Coronary artery (tissue), 2 donors: Measurements from ENCODE around the gene APOF.
"Not testable (repeated sequence)": the region's sequence is repeated elsewhere in the genome, so short reads cannot be mapped to it uniquely, and the experiment has no call there.

Experiments used
- DNase-seq: peaks from one replicate; pipeline ENCODE4 v3.0.0-alpha.2; 2017; ENCODE audit warnings: low spot score
- H3K27ac ChIP-seq, 2 donors: fragments of 200-600 bp; sonication (generic); one replicate each; pipeline ENCODE4 v1.5.1; 2016 to 2019
- H3K4me3 ChIP-seq: fragments of 200-600 bp; sonication (generic); 2 replicates; pipeline ENCODE4 v1.5.1; 2016; ENCODE audit warnings: mild to moderate bottlenecking, moderate library complexity
- TF ChIP-seq, protein P1 (sequence below): fragments of 200-600 bp; sonication (generic); IDR thresholded peaks from one replicate; pipeline ENCODE4 v1.5.1; 2019; ENCODE audit warnings: antibody characterized with exemption

APOF gene

GRCh38 chr12:56361487-56362129 is 1.0 kb downstream of the APOF start:
- no peak overlapping the region for H3K27ac ChIP-seq
- no peak overlapping the region for H3K4me3 ChIP-seq
- no peak for DNase-seq
- TF ChIP-seq, protein P1, sequence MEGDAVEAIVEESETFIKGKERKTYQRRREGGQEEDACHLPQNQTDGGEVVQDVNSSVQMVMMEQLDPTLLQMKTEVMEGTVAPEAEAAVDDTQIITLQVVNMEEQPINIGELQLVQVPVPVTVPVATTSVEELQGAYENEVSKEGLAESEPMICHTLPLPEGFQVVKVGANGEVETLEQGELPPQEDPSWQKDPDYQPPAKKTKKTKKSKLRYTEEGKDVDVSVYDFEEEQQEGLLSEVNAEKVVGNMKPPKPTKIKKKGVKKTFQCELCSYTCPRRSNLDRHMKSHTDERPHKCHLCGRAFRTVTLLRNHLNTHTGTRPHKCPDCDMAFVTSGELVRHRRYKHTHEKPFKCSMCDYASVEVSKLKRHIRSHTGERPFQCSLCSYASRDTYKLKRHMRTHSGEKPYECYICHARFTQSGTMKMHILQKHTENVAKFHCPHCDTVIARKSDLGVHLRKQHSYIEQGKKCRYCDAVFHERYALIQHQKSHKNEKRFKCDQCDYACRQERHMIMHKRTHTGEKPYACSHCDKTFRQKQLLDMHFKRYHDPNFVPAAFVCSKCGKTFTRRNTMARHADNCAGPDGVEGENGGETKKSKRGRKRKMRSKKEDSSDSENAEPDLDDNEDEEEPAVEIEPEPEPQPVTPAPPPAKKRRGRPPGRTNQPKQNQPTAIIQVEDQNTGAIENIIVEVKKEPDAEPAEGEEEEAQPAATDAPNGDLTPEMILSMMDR, result no peak

- DNase-seq, result peak; percentile 100
- TF ChIP-seq, protein P1, result no peak
Measured at GRCh38 chr12:56359851-56360767, 2.5 kb downstream of the APOF start, which contains the start of gene STAT2. Gene STAT2, minus strand, starts transcription at chr12:56360107. Its CDS starts 3,536 bp downstream, at chr12:56356571.

GRCh38 chr12:56358836-56359532 is 3.7 kb downstream of the APOF start:
- DNase-seq, result no peak
- Histone ChIP-seq H3K27ac (peak overlapping the region; percentile 94 to 95), H3K4me3 (peak overlapping the region; percentile 78)
- TF ChIP-seq, protein P1, result no peak

More at GRCh38 chr12:56359851-56360767, 2.5 kb downstream of the APOF start, which contains the start of gene STAT2:
- peak within 1 kb of the TSS; percentile 78 for H3K4me3 ChIP-seq
- H3K27ac ChIP-seq, result peak within 1 kb of the TSS; percentile 94 to 96

DNA sequence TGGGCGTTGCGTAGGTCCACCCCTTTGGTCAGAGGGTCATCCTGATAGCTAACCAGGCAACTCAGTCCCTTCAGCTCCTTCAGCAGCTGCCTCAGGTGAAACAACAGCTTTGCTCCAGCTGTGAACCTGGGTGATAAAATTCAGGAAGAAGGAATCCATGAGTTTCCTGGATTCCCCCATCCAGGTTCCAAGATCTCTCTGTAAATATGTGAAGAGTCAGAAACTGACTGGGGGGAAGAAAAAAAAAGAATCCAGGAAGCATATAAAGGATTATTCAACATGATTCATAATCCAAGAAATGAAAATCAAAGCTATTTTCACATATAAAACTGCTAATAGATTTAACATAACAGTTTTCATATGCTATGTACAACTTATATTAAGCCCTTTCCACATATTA is 11.3 kb downstream of the APOF start:
- no peak overlapping the region for H3K27ac ChIP-seq
- TF ChIP-seq, protein P1, result no peak
- DNase-seq, result no peak
- H3K4me3 ChIP-seq, result no peak overlapping the region

DNA sequence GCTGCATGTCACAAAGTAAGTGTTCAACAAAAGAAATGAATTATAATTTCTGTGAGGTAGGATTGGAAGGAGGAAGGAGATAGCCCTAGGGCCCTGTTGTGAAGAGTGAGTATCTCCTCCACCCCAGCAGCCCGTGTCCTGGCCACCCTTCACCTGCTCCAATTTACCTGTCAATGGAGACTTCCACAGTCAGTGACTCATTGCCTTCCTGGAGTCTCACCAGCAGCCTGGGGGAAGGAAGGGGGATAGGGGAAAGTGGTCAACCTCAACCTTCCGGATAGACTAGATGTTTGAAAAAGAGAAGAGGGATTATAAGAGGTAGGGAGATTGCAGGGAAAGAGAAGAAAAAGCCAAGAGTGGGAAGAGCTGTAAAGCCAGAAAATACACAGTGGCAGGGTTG is 12.0 kb downstream of the APOF start:
- no peak for DNase-seq
- Histone ChIP-seq H3K27ac (no peak overlapping the region), H3K4me3 (no peak overlapping the region)
- TF ChIP-seq, protein P1, result no peak

DNA sequence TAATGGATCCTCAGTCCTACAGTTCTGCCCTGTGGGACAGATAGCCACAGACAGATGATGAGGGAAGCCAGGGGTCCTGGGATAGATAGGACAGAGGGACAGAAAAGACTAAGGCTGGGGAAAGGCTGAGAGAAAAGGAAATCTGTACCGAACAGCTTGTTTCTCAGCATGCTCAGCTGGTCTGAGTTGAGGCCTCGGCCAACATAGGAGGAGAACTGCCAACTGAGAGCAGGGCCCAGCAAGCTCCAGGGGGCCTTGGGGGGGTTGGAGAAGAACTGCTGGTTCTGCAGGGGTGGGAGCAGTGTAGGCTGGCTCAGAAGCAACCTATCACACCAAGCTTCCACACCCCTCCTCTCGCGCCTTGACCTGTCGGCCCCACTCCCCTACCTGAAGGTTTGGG is 13.9 kb downstream of the APOF start:
- TF ChIP-seq, protein P1, result no peak
- DNase-seq, result no peak
- Histone ChIP-seq H3K4me3 (no peak overlapping the region), H3K27ac (no peak overlapping the region)

DNA sequence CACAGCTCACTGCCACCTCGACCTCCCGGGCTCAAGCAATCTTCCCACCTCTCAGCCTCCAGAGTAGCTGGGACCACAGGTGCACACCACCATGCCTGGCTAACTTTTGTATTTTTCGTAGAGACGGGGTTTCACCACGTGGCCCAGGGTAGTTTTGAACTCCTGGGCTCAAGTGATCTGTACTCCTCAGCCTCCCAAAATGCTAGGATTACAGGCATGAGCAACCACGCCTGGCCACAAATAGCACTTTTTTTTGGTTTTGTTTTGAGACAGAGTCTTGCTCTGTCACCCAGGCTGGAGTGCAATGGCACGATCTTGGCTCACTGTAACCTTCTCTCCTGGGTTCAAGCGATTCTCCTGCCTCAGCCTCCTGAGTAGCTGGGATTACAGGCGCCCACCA is 15.4 kb downstream of the APOF start:
- DNase-seq, H3K27ac ChIP-seq, H3K4me3 ChIP-seq: not testable (repeated sequence)
